Upper lobe of right lung (tissue), 1 donor: ENCODE measurements around the gene PIK3R6. TPM values are rescaled to one million over a fixed set of nuclear protein-coding genes. Genes with fewer than 3 reads are reported as not detected.

Experiments
- ATAC-seq: fragments of 200-7000 bp; cut with Tn5 transposase; one replicate; pipeline ENCODE4 v1.9.1; 2020; ENCODE audit warnings: mild to moderate bottlenecking, moderate library complexity
- DNase-seq: peaks from one replicate; pipeline ENCODE4 v3.0.0-alpha.2; 2020
- H3K27ac ChIP-seq: fragments of 200-600 bp; one replicate; pipeline ENCODE4 v1.8.0; 2022
- H3K27me3 ChIP-seq: fragments of 200-600 bp; one replicate; pipeline ENCODE4 v1.8.0; 2022; ENCODE audit warnings: mild to moderate bottlenecking
- H3K36me3 ChIP-seq: fragments of 200-600 bp; one replicate; pipeline ENCODE4 v1.8.0; 2022
- H3K4me1 ChIP-seq: fragments of 200-600 bp; one replicate; pipeline ENCODE4 v1.8.0; 2022
- H3K4me3 ChIP-seq: fragments of 200-600 bp; one replicate; pipeline ENCODE4 v1.8.0; 2022; ENCODE audit warnings: mild to moderate bottlenecking
- H3K9me3 ChIP-seq: fragments of 200-600 bp; one replicate; pipeline ENCODE4 v1.8.0; 2022
- CTCF ChIP-seq: fragments of 200-600 bp; IDR thresholded peaks from one replicate; pipeline ENCODE4 v1.8.0; 2022; ENCODE audit warnings: antibody characterized with exemption
- intact Hi-C: fragments of 100-400 bp; cut with DNase I; formaldehyde crosslinking; loops from one replicate; pipeline ENCODE4 v1.11.0; 2022
- total RNA-seq: library from RNA; stranded (reverse); fragmentation: NEBNext Ultra II Directional; extraction: Animal tissue kit (Norgen Biotek cat#: 25700); gene quantifications from one replicate; pipeline ENCODE4 v1.2.1, GENCODE V29; 2021
- donor health status: DM: no; HTN: yes; CAD: no; lungs with severe emphysema.

Gene PIK3R6
- total RNA-seq, 1 donor from 2014 or later: 2.7 TPM

GRCh38 chr17:8893059-8893458, 25.6 kb upstream of the PIK3R6 start:
- no peak for TF ChIP-seq CTCF
- H3K4me1 ChIP-seq: no peaks in the 10 kb centered on the region
- intact Hi-C loops: no loop called here

GRCh38 chr17:8892338-8892690, 24.8 kb upstream of the PIK3R6 start:
- Histone ChIP-seq H3K4me3 (no peak overlapping the region), H3K27ac (no peak overlapping the region), H3K4me1 (no peaks in the 10 kb centered on the region), H3K27me3 (peaks cover 7% of the 10 kb centered on the region), H3K36me3 (peaks cover 10% of the 10 kb centered on the region), H3K9me3 (no peaks in the 10 kb centered on the region)
- TF ChIP-seq CTCF: no peak
- ATAC-seq: no peak
- no peak for DNase-seq
- intact Hi-C loops: no loop called here

More at GRCh38 chr17:8893059-8893458, 25.6 kb upstream of the PIK3R6 start:
- Histone ChIP-seq H3K36me3 (peaks cover 10% of the 10 kb centered on the region), H3K27ac (no peak overlapping the region), H3K27me3 (peaks cover 13% of the 10 kb centered on the region), H3K4me3 (no peak overlapping the region), H3K9me3 (no peaks in the 10 kb centered on the region)
- no peak for ATAC-seq
- DNase-seq: no peak

- Histone ChIP-seq H3K4me3 (no peak overlapping the region), H3K27ac (no peak overlapping the region), H3K27me3 (peaks cover 6% of the 10 kb centered on the region), H3K36me3 (peaks cover 10% of the 10 kb centered on the region), H3K4me1 (no peaks in the 10 kb centered on the region), H3K9me3 (no peaks in the 10 kb centered on the region)
- ATAC-seq (no peak), DNase-seq (no peak)
- no peak for TF ChIP-seq CTCF
- intact Hi-C loops: no loop called here
Observed at GRCh38 chr17:8890671-8891070, 23.2 kb upstream of the PIK3R6 start.

GRCh38 chr17:8889458-8890210, 22.2 kb upstream of the PIK3R6 start:
- Histone ChIP-seq H3K27me3 (peaks cover 6% of the 10 kb centered on the region), H3K9me3 (no peaks in the 10 kb centered on the region), H3K4me3 (no peak overlapping the region), H3K36me3 (peaks cover 10% of the 10 kb centered on the region), H3K27ac (no peak overlapping the region), H3K4me1 (no peaks in the 10 kb centered on the region)
- TF ChIP-seq CTCF: no peak
- intact Hi-C loops: no loop called here
- no peak for ATAC-seq
- no peak for DNase-seq

GRCh38 chr17:8888704-8889302, 21.3 kb upstream of the PIK3R6 start:
- H3K9me3 ChIP-seq: no peaks in the 10 kb centered on the region
- no peak overlapping the region for H3K4me3 ChIP-seq
- DNase-seq (no peak), ATAC-seq (no peak)
- H3K27ac ChIP-seq: no peak overlapping the region
- intact Hi-C loops: no loop called here
- H3K36me3 ChIP-seq: peaks cover 10% of the 10 kb centered on the region
- TF ChIP-seq CTCF: no peak
- H3K4me1 ChIP-seq: no peaks in the 10 kb centered on the region
- peaks cover 2% of the 10 kb centered on the region for H3K27me3 ChIP-seq
